NCI-H2196 (cell line): ENCODE data around the gene FGG.
"Not testable (repeated sequence)": the region's sequence is repeated elsewhere in the genome, so short reads cannot be mapped to it uniquely, and the experiment has no call there.

Experiments
- DNase-seq: peaks from one replicate; lab custom pipeline; 2025; ENCODE audit not compliant: unreplicated experiment; lab: John Stamatoyannopoulos, UW

The FGG gene

DNA sequence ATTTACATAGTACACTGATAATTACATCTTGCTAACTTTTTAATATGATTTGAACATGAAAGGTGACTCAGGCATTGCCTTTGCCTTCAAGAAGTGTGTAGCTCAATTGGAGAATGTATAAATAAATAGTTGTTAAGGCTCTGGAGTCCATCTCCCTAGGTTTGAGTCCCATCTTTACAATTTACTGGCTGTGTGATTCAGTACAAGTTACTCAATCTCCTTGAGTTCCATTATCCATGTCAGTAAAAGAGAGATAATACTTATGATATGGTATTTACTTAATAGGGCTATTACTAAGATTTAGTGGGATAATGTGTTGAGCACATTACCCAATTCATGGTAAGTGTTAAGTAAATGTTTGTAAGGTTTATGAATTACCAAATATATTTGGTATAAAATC lies 1.9 kb upstream of the FGG start:
- no peak for DNase-seq

DNA sequence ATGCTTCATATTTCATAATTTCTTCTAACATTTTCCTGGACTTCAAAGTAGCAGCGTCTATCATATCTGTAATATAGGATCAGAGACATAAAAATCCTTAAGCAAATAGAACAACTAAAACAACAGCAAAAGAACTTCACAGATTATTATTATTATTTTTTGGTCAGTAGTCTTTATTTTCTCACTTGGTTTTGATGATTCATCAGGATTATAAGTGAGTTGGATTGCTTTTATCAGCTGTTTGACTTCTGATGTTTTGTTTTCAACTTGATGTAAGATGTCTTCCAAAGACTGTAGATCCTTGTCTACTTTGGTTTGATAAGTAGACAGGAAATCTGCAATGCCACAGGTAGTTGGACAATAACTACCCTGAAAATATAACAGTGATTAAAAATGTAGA lies 623 bp downstream of the FGG start:
- no peak for DNase-seq

DNA sequence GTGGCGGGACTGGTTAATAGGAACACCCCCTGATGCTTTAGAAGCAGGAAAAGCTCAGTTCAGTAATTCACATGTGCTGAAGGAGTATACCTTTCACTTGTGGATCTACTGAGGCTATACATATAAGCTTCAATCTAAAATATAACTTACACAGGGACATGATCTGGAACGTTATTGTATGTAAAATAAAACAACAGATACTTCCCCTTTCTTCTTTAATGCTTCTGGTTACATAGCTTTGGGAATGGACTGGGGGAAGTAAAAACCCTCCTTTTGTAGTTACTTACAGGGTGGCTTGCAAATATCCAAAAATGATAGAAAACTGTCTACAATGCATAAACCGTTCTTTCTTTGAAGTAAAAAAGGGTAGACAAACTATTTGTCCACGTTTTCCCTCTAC lies 1.9 kb downstream of the FGG start:
- DNase-seq, result no peak

DNA sequence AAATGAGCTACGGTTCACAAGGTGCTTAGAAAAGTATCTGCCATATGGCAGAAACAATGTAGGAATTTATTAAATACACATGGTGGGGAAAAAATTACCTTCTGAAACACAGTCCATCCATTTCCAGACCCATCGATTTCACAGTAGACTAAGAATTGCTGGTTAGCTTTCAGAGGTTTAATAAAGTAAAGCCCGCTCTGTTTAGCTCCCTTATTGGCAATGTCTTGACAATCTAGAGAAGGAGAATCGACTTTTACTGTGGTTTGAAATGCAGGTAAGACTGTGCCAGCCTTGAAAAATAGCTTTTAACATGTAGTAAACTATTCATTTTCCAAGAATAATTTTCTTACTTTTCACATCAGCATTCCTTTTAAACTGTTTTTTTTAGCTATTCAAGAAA lies 2.9 kb downstream of the FGG start:
- DNase-seq, result no peak

DNA sequence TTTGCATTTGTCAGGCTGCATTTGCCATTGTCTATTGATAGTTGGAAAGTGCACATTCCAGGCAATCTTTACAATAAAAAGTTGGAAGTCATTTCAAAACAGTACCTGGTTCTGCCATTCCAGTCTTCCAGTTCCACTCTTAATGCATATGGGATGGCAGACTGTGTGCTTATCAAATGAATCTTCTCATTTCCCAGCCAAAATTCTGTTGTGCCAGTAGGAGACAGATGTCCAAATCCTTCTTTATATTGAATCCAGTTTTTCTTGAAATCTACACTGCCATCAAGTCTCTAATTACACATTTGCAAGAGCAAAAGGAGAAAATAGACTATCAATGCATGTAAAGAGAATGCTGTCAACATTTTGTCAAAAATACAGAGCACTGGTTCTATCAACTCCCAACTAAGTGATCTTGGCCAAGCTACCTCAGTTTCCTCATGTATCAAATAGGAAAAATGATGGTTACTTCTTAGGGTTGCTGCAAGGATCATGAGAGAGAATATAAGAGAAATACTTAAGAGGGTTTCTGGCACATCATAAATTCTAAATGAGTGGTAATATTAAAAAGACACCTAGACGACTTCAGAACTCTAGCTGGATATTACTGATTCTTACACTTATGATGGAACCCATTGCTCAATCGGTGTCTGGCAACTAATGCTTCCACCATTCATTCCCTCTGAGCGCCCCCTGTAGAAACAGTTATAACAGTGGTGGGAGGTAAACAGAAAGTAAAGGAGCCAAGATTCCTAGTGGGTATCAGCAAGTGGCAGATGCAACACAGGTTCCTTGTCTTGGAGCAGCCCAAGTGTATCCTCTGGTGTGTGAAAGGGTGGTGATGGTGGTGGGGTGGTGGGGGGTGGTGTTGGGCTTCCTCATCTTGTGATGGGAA lies 3.8 kb downstream of the FGG start:
- DNase-seq, result no peak

DNA sequence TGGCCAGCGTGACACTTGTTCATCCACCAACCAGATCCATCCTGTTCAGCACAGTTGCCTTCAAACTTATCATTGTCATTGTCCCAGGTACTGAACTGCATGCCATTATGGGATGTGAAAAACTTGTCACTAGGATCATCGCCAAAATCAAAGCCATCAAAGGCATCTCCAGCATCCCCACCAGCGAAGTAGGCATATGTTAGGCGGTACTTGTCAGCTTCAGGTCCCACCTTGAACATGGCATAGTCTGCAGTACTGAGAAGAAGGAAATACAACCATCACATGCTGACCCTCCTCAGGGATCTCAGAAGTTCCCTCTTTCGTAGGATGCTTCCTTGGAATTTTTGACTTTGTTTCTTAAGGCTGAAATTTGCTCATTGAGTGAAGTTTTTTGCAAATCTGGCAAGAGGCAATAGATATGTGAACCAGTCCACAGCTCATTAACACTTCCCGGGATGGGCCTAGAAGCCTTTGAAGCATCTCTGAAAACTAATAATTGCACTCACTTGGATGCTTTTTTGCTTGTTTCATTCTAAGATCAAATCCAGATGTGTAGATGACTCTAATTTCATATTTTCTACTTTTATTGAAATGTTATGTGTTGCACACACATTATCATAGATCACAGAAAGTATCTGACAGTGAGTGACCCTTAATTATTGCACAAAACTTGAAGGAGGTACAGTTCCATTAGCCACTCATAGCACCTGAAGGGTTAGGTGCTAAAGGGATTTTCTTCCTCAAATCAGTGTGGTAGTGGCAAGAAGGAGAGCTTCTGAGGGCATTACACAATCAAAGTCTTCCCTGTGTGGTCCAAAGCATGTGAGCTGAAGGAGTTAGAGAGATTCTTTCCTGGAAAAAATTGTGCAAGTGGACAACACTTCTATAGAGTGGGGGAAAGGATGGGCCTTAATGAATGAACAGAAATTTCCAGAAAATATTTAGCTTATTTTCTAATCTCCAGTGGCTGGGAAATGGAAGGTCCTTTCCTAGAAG lies 5.4 kb downstream of the FGG start:
- DNase-seq, result no peak

DNA sequence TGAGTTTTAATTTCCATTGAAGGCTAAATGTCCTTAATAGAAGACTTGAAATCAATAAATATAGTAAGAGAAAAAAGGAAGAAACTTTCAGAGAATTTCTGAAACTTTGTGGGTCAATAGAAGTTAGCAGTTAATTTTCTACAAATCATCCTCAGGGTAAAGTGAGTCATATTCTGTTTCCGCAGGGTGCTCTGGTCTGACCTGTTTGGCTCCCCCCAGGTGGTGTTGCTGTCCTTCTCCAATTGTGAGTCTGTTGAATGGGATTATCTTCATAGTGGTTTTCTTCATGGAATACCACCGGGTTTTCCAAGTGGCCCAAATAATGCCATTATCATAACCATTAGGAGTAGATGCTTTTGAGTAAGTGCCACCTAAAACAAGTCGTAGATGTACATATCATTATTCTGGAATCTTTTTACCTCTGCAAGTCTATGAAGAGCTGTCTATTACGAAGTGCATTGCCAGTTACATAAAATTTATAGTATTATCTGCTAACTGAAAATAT lies 7.7 kb downstream of the FGG start:
- DNase-seq, result no peak

DNA sequence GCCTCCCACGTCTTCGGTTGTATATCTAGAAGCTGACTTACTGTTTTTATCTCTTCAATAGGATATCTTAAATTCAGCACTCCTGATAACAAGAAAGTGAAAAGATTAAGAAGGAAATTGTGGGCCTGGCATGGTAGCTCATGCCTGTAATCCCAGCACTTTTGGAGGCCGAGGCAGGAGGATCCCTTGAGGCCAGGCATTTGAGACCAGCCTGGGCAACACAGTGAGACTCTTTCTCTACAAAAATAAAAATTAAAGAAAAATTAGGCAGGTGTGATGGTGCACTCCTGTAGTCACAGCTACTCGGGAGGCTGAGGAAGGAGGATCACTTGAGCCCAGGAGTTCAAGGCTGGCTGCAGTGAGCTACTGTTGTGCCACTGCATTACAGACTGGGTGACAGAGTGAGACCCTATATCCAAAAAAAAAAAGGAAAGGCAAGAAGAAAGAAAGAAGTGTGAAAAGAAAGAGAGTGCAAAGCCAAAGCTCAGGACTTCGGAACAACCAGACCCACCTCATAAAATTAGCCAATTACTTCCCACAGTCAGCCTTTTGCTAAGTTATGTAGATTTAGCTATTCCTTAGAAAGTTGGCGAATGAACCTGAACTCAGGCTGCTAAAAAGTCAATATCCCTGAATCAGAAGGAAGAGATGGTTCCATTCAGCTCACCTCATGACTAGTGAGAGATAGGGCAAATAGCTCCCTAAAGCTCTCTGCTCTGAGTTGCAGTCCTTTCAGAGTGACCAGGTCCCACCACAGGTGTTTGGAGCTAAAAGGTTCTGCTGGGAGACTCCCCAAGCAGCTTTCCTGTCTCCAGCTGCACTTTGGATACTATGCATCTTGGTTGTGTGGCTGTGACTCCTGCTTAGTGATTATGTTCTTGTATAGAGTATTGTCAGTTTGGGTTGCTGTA lies 9.2 kb downstream of the FGG start:
- no peak for DNase-seq

DNA sequence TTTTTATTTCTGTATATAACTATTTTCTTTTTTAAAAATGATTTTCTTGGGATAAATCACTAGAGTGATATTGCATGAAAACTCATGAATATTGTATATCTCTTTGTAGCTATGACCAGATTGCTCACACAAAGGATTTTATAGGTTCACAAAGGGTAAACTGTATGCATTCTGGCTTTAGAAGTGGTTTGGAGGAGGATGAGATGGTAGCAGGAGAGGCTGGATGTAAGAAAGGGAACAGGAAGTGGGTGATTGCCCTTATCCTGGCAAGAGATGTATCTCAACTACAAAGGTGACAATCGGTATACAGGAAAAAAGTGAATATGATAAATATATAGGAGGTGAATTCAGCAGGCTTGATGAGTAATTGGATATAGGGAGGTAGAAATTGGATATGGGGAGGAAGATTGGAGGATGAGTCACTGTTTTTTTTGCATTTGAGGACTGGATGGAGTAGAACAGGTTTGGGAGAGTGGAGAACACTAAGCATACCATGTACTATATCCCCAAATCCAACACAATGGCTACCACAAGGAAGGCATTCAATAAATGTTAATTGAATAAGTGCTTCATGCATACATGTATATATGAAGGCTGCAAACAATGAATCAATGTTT lies 9.9 kb downstream of the FGG start:
- no peak for DNase-seq

DNA sequence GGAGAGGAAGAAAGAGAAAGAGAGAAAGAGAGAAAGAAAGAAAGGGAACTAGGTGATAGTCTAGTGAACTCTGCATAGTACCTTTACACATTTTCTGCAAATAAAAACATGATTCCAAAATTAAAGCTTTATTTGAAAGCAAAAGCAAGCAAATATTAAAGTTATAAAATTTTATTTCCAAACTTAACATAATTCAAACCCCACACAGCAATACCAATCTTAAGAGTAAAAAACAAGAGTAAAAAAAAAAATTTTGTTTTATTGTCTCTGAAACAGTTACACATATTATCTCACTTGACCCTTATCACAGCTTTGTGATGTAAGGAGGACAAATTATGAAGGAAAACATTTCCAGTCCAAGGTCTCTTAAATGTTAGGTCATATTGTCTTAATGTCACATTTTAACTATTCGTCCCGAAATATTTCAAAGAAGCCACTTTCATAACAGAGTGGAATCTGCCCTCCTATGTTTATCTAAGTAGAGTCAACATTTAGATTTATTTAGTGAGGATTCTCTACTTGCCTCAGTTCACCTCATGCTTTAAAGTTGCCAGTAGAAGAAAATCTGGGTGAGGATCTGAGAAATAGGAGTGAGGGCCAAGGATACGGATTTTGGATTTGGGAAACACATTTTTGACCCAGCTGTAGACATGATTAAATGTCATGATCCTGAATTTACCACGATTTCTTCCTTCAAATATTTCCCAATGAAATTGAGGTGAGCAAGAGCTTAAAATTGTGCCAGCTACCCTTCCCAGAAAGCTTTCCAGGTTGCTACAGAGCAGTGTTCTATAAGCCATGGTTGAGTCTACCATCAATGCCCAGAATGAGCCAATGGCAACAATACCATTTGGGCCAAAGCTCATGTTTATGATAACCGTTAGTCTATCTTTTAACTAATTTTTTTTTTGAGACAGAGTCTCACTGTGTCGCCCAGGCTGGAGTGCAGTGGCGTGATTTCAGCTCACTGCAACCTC lies 14.4 kb downstream of the FGG start:
- no peak for DNase-seq

DNA sequence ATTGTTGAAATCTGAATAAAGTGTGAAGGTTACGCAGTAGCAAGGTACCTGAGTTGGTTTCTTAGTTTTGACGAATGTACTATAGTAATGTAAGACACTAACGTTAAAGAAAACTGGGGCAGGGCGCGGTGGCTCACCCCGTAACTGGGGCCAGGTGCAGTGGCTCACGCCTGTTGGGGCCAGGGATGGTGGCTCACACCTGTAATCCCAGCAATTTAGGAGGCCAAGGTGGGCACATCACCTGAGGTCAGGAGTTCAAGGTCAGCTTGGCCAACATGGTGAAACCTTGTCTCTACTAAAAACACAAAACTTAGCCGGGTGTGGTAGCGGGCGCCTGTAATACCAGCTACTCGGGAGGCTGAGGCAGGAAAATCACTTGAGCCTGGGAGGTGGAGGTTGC lies 15.2 kb downstream of the FGG start:
- DNase-seq, result not testable (repeated sequence)

DNA sequence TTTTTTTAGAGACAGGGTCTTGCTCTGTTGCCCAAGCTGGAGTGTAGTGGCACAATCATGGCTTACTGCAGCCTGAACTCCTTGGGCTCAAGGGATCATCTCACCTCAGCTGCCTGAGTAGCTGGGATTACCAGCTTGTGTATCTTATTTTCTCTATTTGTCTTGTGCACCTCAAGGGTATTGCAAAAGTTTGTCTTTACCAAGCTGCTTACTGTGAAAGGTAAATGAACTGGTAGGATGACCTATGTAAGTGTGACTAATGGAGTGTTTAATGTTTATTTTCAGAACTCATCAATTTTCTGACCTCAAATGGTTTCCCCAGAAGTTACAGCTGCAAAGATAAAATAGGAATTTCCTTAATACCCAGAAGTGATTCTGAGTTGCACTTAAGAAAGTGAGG lies 16.6 kb downstream of the FGG start:
- no peak for DNase-seq

DNA sequence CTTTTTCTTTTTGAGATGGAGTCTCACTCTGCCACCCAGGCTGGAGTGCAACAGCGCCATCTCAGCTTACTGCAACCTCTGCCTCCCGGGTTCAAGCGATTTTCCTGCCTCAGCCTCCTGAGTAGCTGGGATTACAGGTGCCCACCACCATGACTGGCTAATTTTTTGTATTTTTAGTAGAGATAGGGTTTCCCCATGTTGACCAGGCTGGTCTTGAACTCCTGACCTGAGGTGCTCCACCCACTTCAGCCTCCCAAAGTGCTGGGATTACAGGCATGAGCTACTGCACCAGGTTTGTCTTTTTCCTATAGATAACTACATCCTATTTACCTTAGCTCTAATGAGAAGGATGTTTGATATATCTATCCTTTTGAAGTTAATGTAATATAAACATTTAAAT lies 18.1 kb downstream of the FGG start:
- DNase-seq, result not testable (repeated sequence)

DNA sequence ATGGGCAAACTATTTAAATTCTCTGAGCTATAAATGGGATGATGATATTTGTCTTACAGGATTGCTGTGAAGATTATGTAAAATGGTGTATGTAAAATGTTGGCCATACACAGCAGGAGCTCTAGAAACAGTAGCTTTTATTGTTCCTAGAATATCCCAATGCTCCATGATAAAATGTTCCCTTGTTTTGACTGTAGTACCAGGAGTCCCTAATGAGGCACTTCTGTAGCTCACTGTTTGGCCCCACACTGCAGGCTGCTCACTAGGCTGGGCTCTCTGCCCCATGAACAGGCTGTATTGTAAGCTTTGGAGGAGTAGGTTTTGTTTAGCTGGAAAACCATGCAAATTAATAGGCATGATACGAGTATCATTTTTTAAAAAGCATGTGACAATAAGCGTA lies 18.6 kb downstream of the FGG start:
- DNase-seq, result no peak

DNA sequence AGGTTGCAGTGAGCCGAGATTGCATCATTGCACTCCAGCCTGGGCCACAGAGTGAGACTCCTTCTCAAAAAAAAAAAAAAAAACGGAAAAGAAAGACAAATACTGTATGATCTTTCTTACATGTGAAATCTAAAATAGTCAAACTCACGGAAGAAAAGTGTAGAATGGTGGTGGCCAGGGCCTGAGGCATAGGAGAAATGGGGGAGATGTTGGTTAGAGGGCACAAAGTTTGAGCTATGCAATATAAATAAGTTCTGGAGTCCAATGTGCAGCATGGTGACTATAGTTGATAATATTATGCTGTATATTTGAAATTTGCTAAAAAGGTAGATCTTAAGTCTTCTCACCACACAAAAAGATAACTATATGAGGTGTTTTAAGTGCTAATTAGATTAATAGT lies 20.6 kb downstream of the FGG start:
- no peak for DNase-seq

DNA sequence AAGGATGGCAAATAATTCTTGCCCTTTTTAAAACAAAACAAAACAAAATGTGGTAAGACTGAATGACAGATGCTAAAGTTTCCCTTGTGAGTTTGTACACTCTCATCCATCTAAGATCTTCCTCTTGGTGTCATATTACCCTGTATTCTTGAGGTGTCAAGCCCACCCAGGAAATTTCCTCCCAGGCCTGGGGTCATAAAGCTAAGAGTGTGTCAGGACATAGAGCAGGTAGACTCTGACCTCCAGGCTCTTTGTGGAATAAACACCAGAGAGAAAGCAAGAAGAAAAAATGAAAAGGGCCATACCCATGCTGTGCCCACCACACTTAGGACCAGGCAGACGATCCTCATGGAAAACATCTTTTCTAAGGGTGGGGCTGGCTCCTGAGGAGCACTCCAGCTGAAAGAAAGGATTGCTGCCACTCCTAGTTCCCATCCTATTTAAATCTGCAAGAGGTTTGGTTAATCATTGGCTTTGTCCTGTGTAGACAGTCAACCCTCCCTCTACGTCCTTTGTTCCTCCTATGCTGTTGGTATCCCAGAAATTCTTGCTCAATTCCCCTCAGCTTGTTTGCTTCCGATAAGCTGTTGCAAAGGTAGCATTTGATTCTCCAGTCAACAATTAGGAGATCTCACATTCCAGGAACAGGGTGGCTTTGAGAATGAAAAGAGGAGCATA lies 22.0 kb downstream of the FGG start, which contains the start of gene FGA:
FGA (minus strand) TSS at position 414 of the 678 bp plus-strand sequence; CDS start at position 359, 55 bp downstream.
- DNase-seq, result no peak

DNA sequence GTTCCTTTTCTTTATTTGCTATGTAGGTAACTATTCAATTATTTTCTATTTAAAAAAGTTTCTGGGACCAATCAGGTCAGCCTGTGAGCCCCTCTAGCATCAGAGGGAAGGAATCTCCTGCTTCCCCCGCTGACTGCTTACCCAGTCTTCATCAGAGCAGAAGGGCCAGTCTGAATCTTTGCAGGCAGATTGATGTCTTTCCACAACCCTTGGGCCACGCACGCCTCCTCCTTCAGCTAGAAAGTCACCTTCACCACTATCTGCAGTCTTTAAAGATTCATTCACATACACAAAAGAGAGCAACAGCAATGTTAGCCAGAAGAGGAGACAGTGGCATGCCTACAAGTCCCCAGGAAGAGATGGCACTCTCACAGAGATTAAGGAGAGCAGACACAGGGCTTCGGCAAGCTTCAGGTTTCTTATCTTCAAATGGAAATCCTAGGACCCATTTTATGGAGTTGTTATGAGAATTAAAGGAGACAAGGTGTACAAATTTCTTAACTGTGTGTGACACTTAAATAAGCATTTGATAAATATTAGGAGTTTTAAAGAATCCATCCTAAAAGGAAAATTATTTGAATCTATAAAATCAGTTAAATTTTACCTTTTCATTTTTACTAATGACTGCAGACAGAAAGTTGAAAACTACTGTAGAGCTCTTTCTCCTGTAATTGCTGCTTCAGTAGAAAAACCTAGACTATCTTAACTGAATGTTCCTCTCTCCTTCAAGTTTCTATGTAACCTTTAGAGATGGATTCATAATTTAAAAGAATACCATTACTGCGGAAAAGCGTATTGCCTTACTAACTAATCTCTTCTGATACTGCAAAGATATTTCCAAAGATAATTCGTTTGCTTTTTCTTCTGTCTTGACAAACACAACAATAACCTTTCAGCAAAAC lies 22.9 kb downstream of the FGG start:
- DNase-seq, result no peak
